22Rv1 (cell line): ENCODE measurements around the gene CPNE4.

ENCODE experiments used
- ZFX ChIP-seq: fragments of 450-650 bp; IDR thresholded peaks from 2 replicates; pipeline ENCODE4 v1.6.1; 2017; ENCODE audit warnings: antibody characterized with exemption, borderline replicate concordance
- TF ChIP-seq, protein P1 (sequence below): fragments of 450-650 bp; IDR thresholded peaks from 2 replicates; pipeline ENCODE4 v1.5.1; 2017; ENCODE audit warnings: mild to moderate bottlenecking

DNA sequence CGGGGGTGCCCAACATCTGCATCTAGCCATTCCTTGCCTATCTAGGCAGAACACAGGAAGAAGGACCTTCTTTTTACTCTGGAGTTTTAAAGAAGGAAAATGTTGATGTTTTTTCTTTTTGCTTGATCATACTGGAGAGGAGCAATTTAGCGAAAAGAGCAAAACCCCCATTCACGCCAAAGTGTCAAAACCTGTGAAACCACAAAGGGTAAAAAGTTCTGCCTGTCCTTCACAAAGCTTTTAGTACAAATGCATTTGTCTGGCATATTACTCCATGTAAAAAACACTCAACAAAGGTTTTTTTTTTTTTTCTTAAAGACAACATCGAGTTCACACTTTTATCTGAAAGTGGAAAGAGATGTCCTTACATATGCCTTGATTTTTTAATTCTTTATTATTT is 317.9 kb downstream of the CPNE4 start:
- TF ChIP-seq, protein P1, sequence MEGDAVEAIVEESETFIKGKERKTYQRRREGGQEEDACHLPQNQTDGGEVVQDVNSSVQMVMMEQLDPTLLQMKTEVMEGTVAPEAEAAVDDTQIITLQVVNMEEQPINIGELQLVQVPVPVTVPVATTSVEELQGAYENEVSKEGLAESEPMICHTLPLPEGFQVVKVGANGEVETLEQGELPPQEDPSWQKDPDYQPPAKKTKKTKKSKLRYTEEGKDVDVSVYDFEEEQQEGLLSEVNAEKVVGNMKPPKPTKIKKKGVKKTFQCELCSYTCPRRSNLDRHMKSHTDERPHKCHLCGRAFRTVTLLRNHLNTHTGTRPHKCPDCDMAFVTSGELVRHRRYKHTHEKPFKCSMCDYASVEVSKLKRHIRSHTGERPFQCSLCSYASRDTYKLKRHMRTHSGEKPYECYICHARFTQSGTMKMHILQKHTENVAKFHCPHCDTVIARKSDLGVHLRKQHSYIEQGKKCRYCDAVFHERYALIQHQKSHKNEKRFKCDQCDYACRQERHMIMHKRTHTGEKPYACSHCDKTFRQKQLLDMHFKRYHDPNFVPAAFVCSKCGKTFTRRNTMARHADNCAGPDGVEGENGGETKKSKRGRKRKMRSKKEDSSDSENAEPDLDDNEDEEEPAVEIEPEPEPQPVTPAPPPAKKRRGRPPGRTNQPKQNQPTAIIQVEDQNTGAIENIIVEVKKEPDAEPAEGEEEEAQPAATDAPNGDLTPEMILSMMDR: no peak
- no peak for TF ChIP-seq ZFX
